Measurements from ENCODE around the gene NECTIN4. TPM values are rescaled to one million over a fixed set of nuclear protein-coding genes. Genes with fewer than 3 reads are reported as not detected.

The NECTIN4 gene
- total and polyA plus RNA-seq, 2 of the 13 experiments (the other 11 are each of a cell fraction or from before 2014, with no cell fraction given): 5.9 to 12.4 TPM

DNA sequence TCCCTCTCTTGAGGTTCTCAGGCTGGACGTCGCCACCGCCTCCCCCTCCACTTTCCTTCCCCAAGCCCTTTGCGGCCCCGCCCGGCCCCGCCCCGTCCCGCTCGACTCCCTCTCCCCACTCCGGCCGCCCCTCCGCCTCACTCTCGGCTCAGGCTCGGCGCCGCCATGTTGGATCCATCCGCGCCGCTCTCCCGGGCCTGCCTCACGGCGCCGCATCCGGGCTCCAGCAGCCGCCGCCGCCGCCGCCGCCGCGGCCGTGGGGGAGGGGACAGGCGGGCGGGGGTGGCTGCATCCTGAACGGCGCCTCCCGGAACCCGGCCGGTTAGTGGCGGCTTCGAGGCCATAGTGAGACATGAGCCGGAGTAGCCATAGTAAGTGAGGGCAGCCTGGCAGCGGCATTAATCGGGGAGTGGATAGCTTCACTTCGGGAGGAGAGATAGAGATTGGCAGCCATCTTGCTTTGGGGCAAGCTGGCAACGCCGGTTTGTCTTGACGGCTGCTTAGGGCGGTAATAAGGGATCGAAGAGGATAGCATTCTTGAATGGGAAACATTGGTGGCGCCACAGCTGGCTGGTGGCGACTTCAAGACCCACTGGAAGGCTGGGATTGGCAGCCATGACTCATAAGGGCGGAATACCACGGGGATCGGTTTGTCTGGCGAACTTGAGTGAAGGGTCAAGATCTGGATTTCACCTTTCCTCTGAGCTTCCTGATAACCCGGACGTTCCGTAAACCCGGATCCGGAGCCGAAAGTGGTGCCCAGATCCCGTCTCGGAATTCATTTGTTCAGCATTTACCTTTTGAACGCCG lies 43.3 kb upstream of the NECTIN4 start, which contains the start of gene DEDD (continued):
- no peak for TF ChIP-seq ATF5 (CRISPR knock-in tag; IDR thresholded peaks at IDR 0.05; ENCODE audit: low read depth)
- TF ChIP-seq SNAI1 (CRISPR knock-in tag; IDR thresholded peaks at IDR 0.05; ENCODE audit: borderline replicate concordance): no peak
- TF ChIP-seq RNF2 (conservative IDR thresholded peaks at IDR 0.05; ENCODE audit: low read depth): no peak
- TF ChIP-seq TFDP2 (CRISPR knock-in tag; IDR thresholded peaks at IDR 0.05): no peak
- TF ChIP-seq ZNF432 (CRISPR knock-in tag; IDR thresholded peaks at IDR 0.05; ENCODE audit: borderline replicate concordance): no peak
- TF ChIP-seq PTBP1 (IDR thresholded peaks at IDR 0.05; ENCODE audit: low read depth, low read length, poor library complexity, severe bottlenecking): no peak
- TF ChIP-seq KLF16 (CRISPR knock-in tag; IDR thresholded peaks at IDR 0.05): no peak
- TF ChIP-seq THRA (CRISPR knock-in tag; IDR thresholded peaks at IDR 0.05; ENCODE audit: borderline replicate concordance): no peak
- TF ChIP-seq NR0B2 (CRISPR knock-in tag; IDR thresholded peaks at IDR 0.05): no peak
- no peak for TF ChIP-seq KMT2A (CRISPR knock-in tag; IDR thresholded peaks at IDR 0.05)
- no peak for TF ChIP-seq ZNF335 (CRISPR knock-in tag; IDR thresholded peaks at IDR 0.05)
- TF ChIP-seq, protein P1, sequence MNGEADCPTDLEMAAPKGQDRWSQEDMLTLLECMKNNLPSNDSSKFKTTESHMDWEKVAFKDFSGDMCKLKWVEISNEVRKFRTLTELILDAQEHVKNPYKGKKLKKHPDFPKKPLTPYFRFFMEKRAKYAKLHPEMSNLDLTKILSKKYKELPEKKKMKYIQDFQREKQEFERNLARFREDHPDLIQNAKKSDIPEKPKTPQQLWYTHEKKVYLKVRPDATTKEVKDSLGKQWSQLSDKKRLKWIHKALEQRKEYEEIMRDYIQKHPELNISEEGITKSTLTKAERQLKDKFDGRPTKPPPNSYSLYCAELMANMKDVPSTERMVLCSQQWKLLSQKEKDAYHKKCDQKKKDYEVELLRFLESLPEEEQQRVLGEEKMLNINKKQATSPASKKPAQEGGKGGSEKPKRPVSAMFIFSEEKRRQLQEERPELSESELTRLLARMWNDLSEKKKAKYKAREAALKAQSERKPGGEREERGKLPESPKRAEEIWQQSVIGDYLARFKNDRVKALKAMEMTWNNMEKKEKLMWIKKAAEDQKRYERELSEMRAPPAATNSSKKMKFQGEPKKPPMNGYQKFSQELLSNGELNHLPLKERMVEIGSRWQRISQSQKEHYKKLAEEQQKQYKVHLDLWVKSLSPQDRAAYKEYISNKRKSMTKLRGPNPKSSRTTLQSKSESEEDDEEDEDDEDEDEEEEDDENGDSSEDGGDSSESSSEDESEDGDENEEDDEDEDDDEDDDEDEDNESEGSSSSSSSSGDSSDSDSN (CRISPR knock-in tag; IDR thresholded peaks at IDR 0.05): peak; percentile 51; the same call in 1 of the 2 replicates
- TF ChIP-seq ZNF644 (CRISPR knock-in tag; IDR thresholded peaks at IDR 0.05; ENCODE audit: low read depth): no peak

Data from HepG2 (cell line).